ENCODE results near the gene BANF1. TPM values are rescaled to one million over a fixed set of nuclear protein-coding genes. Genes with fewer than 3 reads are reported as not detected.

Gene BANF1
- total RNA-seq, 4 donors from 2014 or later, result 27.9 to 79.7 (median 34.0) TPM

GRCh38 chr11:66050581-66051231 lies 48.4 kb downstream of the BANF1 start:
- WGBS, 2 donors (ENCODE audit: low coverage in 1 of 2), result 89% methylated on average over 5 of the region's 5 CpGs; no CpG with 5 or more reads in 1 of the 2 donors
- peak overlapping the region; percentile 88 to 94 (median 93) for H3K27ac ChIP-seq
- H3K36me3 ChIP-seq, result peaks cover 0 to 16% (median 9%) of the 10 kb centered on the region in 4 donors
- H3K4me1 ChIP-seq, result peaks cover 5 to 32% (median 18%) of the 10 kb centered on the region in 4 donors
- TF ChIP-seq POLR2AphosphoS5 (IDR thresholded peaks at IDR 0.05) (no peak), CTCF (IDR thresholded peaks at IDR 0.05) (peak in 1 of 5 experiments; percentile 13)
- no peak for DNase-seq
- no peaks in the 10 kb centered on the region for H3K9me3 ChIP-seq
- in situ Hi-C loops (cut with MboI; ENCODE audit: low pct_ligation_motif_present in 1 of 4, low pct_unique_long_range_greater_than_20kb in 1 of 4, low sequenced_read_pairs in 3 of 4) (no loop called here), intact Hi-C loops (cut with DNase I; ENCODE audit: low total_unique reads) (no loop called here)
- H3K27me3 ChIP-seq, result peaks cover 18% of the 10 kb centered on the region
- no peak overlapping the region for H3K4me3 ChIP-seq

GRCh38 chr11:66051371-66051765 lies 49.1 kb downstream of the BANF1 start:
- Histone ChIP-seq H3K27ac (peak overlapping the region; percentile 88 to 94 (median 93)), H3K4me1 (peaks cover 5 to 32% (median 18%) of the 10 kb centered on the region in 4 donors), H3K27me3 (peaks cover 18% of the 10 kb centered on the region), H3K4me3 (peak overlapping the region; percentile 30 to 99 (median 80)), H3K9me3 (no peaks in the 10 kb centered on the region), H3K36me3 (peaks cover 0 to 21% (median 9%) of the 10 kb centered on the region in 4 donors)
- WGBS, 2 donors (ENCODE audit: low coverage in 1 of 2), result 15 to 18% methylated on average over 11 to 12 of the region's 12 CpGs
- TF ChIP-seq POLR2AphosphoS5 (IDR thresholded peaks at IDR 0.05) (no peak), CTCF (IDR thresholded peaks at IDR 0.05) (no peak), EP300 (IDR thresholded peaks at IDR 0.05; ENCODE audit: low read depth) (no peak), POLR2A (IDR thresholded peaks at IDR 0.05) (no peak)
- intact Hi-C loops (cut with DNase I; ENCODE audit: low total_unique reads) (no loop called here), in situ Hi-C loops (cut with MboI; ENCODE audit: low pct_ligation_motif_present in 1 of 4, low pct_unique_long_range_greater_than_20kb in 1 of 4, low sequenced_read_pairs in 3 of 4) (no loop called here)
- DNase-seq, result no peak

GRCh38 chr11:66051766-66052663 lies 49.7 kb downstream of the BANF1 start, which contains the start of gene SF3B2:
TSS of gene SF3B2 (plus strand) at chr11:66052364. CDS start at chr11:66052385, 21 bp downstream.
- Histone ChIP-seq H3K27me3 (peaks cover 18% of the 10 kb centered on the region), H3K36me3 (peaks cover 0 to 28% (median 11%) of the 10 kb centered on the region in 4 donors), H3K4me3 (peak within 1 kb of the TSS; percentile 66 to 99 (median 80)), H3K9me3 (no peaks in the 10 kb centered on the region), H3K27ac (peak within 1 kb of the TSS; percentile 88 to 94 (median 93)), H3K4me1 (peaks cover 5 to 32% (median 18%) of the 10 kb centered on the region in 4 donors)
- in situ Hi-C loops (cut with MboI; ENCODE audit: low pct_ligation_motif_present in 1 of 4, low pct_unique_long_range_greater_than_20kb in 1 of 4, low sequenced_read_pairs in 3 of 4) (no loop called here), intact Hi-C loops (cut with DNase I; ENCODE audit: low total_unique reads) (no loop called here)
- no peak for TF ChIP-seq EP300 (IDR thresholded peaks at IDR 0.05; ENCODE audit: low read depth)
- TF ChIP-seq POLR2AphosphoS5 (IDR thresholded peaks at IDR 0.05), result peak; percentile 71 to 80 (median 79)
- TF ChIP-seq POLR2A (IDR thresholded peaks at IDR 0.05), result peak; percentile 77
- WGBS, 2 donors (ENCODE audit: low coverage in 1 of 2), result 0 to 1% methylated on average over 5 to 39 of the region's 84 CpGs
- peak; percentile 98 for DNase-seq

GRCh38 chr11:66052664-66052982 lies 50.3 kb downstream of the BANF1 start:
- H3K9me3 ChIP-seq, result no peaks in the 10 kb centered on the region
- peaks cover 18% of the 10 kb centered on the region for H3K27me3 ChIP-seq
- no peak for TF ChIP-seq POLR2A (IDR thresholded peaks at IDR 0.05)
- TF ChIP-seq POLR2AphosphoS5 (IDR thresholded peaks at IDR 0.05), result no peak
- peak overlapping the region; percentile 88 to 94 (median 93) for H3K27ac ChIP-seq
- DNase-seq, result no peak
- peak overlapping the region; percentile 66 to 99 (median 80) for H3K4me3 ChIP-seq
- 3% methylated on average over 17 of the region's 17 CpGs; no CpG with 5 or more reads in 1 of the 2 donors for WGBS, 2 donors (ENCODE audit: low coverage in 1 of 2)
- intact Hi-C loops (cut with DNase I; ENCODE audit: low total_unique reads), result no loop called here
- H3K4me1 ChIP-seq, result peaks cover 5 to 32% (median 18%) of the 10 kb centered on the region in 4 donors
- in situ Hi-C loops (cut with MboI; ENCODE audit: low pct_ligation_motif_present in 1 of 4, low pct_unique_long_range_greater_than_20kb in 1 of 4, low sequenced_read_pairs in 3 of 4), result no loop called here
- H3K36me3 ChIP-seq, result peaks cover 0 to 34% (median 14%) of the 10 kb centered on the region in 4 donors

Other genes starting within 250 kb of the BANF1 start
- gene AP5B1, start 221.5 kb upstream of the BANF1 start, total RNA-seq, result 10 to 100 TPM; 24.9 to 33.7 (median 28.2) TPM
- gene OVOL1, start 215.4 kb upstream of the BANF1 start, total RNA-seq, result 10 to 100 TPM; 19.9 to 44.8 (median 33.8) TPM
- 10 to 100 TPM in 1 of 4 donors, 1 to 10 TPM in 1, under 1 TPM in 1, not detected in 1; 0.60 to 10.0 (median 1.6) TPM for gene SNX32, start 168.5 kb upstream of the BANF1 start, total RNA-seq
- 1,000 to 10,000 TPM; 1,308 to 1,852 (median 1,703) TPM for gene CFL1, start 144.3 kb upstream of the BANF1 start, total RNA-seq
- 100 to 1,000 TPM in 1 of 4 donors, 10 to 100 TPM in 3; 58.3 to 191 (median 81.2) TPM for gene MUS81, start 142.1 kb upstream of the BANF1 start, total RNA-seq
- 10 to 100 TPM; 15.2 to 34.4 (median 25.1) TPM for gene EFEMP2, start 129.7 kb upstream of the BANF1 start, total RNA-seq
- gene CTSW, start 122.7 kb upstream of the BANF1 start, total RNA-seq, result 1 to 10 TPM in 2 of 4 donors, not detected in 2; 1.1 to 1.8 TPM
- gene FIBP, start 114.0 kb upstream of the BANF1 start, total RNA-seq, result 10 to 100 TPM; 53.4 to 82.6 (median 75.9) TPM
- gene CCDC85B, start 111.8 kb upstream of the BANF1 start, total RNA-seq, result 100 to 1,000 TPM in 1 of 4 donors, 10 to 100 TPM in 2, 1 to 10 TPM in 1; 7.9 to 140 (median 23.1) TPM
- gene FOSL1, start 102.1 kb upstream of the BANF1 start, total RNA-seq, result 10 to 100 TPM in 1 of 4 donors, 1 to 10 TPM in 1, not detected in 2; 1.2 to 11.6 TPM
- gene C11orf68, start 83.4 kb upstream of the BANF1 start, total RNA-seq, result 10 to 100 TPM; 15.2 to 59.5 (median 22.8) TPM
- 10 to 100 TPM; 15.7 to 63.2 (median 57.0) TPM for gene DRAP1, start 83.1 kb upstream of the BANF1 start, total RNA-seq
- gene TSGA10IP, start 57.0 kb upstream of the BANF1 start, total RNA-seq, result not detected
- 10 to 100 TPM; 31.8 to 76.3 (median 34.3) TPM for gene SART1, start 40.8 kb upstream of the BANF1 start, total RNA-seq
- 10 to 100 TPM; 14.6 to 82.6 (median 31.2) TPM for gene EIF1AD, start 346 bp upstream of the BANF1 start, total RNA-seq
- not detected for gene CST6, start 9.5 kb downstream of the BANF1 start, total RNA-seq
- gene CATSPER1, start 24.0 kb downstream of the BANF1 start, total RNA-seq, result not detected
- not detected for gene GAL3ST3, start 46.7 kb downstream of the BANF1 start, total RNA-seq
- 100 to 1,000 TPM in 3 of 4 donors, 10 to 100 TPM in 1; 71.8 to 152 (median 137) TPM for gene SF3B2, start 49.9 kb downstream of the BANF1 start, total RNA-seq
- gene PACS1, start 67.8 kb downstream of the BANF1 start, total RNA-seq, result 10 to 100 TPM in 3 of 4 donors, 1 to 10 TPM in 1; 9.8 to 52.0 (median 27.2) TPM